ENCODE measurements around the gene PDZRN3.

- TF ChIP-seq CTCF (IDR thresholded peaks at IDR 0.05 in 8 of 11, conservative IDR thresholded peaks at IDR 0.05 in 3 of 11) (no peak), POLR2A (IDR thresholded peaks at IDR 0.05) (no peak)
Measured at GRCh38 chr3:73513260-73513659, 111.5 kb downstream of the PDZRN3 start.
